IMR-90 (cell line): ENCODE measurements around the gene TP53BP1. TPM values are rescaled to one million over a fixed set of nuclear protein-coding genes. Genes with fewer than 3 reads are reported as not detected.

Source experiments
- ATAC-seq: fragments of 200-7000 bp; cut with Tn5 transposase; 2 replicates; pipeline ENCODE4 v1.9.1; 2020; ENCODE audit warnings: low read depth, mild to moderate bottlenecking, moderate library complexity
- BruUV-seq: library from RNA; stranded (reverse); fragments of 400-500 nt; replicated peaks from 2 replicates; lab custom pipeline; 2021; lab: Mats Ljungman, UMichigan
- CTCF ChIA-PET: fragments of 300-600 bp; formaldehyde crosslinking; extraction: SDS; loops from one replicate; lab custom pipeline; 2021; ENCODE audit warnings: antibody characterized with exemption; lab: Yijun Ruan, JAX
- POLR2A ChIA-PET: fragments of 300-600 bp; sonication (Branson Sonifier 250); formaldehyde crosslinking; loops from one replicate; lab custom pipeline; 2022; ENCODE audit warnings: antibody characterized with exemption; ENCODE audit not compliant: unreplicated experiment; lab: Charles Lee
- DNase-seq: peaks from one replicate; pipeline ENCODE4 v3.0.0; 2013
- H2AFZ ChIP-seq: replicated peaks from 2 replicates; pipeline ENCODE3; 2013; ENCODE audit warnings: low read length, mild to moderate bottlenecking; ENCODE audit not compliant: poor library complexity
- H2AK5ac ChIP-seq: 2 replicates; pipeline ENCODE4 v1.6.1; 2013; ENCODE audit warnings: low read depth, low read length, inconsistent platforms
- H2AK9ac ChIP-seq: replicated peaks from 2 replicates; pipeline ENCODE3; 2013; ENCODE audit warnings: mild to moderate bottlenecking, low read depth, low read length, moderate library complexity; ENCODE audit not compliant: poor library complexity
- H2BK120ac ChIP-seq: 2 replicates; pipeline ENCODE4 v1.6.1; 2013; ENCODE audit warnings: low read depth, low read length, inconsistent platforms
- H2BK15ac ChIP-seq: 3 replicates; pipeline ENCODE4 v1.6.1; 2013; ENCODE audit warnings: low read depth, low read length, inconsistent platforms
- H2BK20ac ChIP-seq: 2 replicates; pipeline ENCODE4 v1.6.1; 2013; ENCODE audit warnings: low read depth, mild to moderate bottlenecking, inconsistent platforms, low read length, moderate library complexity
- H2BK5ac ChIP-seq: 2 replicates; pipeline ENCODE4 v1.6.1; 2013; ENCODE audit warnings: mild to moderate bottlenecking, low read depth, low read length, inconsistent platforms; ENCODE audit not compliant: poor library complexity, severe bottlenecking
- H3K14ac ChIP-seq: replicated peaks from 2 replicates; pipeline ENCODE4 v1.6.1; 2013; ENCODE audit warnings: low read depth, low read length, inconsistent platforms
- H3K18ac ChIP-seq: 2 replicates; pipeline ENCODE4 v1.6.1; 2013; ENCODE audit warnings: low read depth, low read length, control low read depth
- H3K23ac ChIP-seq: 2 replicates; pipeline ENCODE4 v1.6.1; 2013; ENCODE audit warnings: low read depth, low read length, inconsistent platforms
- H3K27ac ChIP-seq: 2 replicates; pipeline ENCODE4 v1.5.1; 2013; ENCODE audit warnings: mild to moderate bottlenecking, control low read depth, low read length; ENCODE audit not compliant: insufficient read depth
- H3K27me3 ChIP-seq: 2 replicates; pipeline ENCODE4 v1.6.1; 2013; ENCODE audit warnings: low read length; ENCODE audit not compliant: control insufficient read depth, insufficient read depth
- H3K36me3 ChIP-seq: 2 replicates; pipeline ENCODE4 v1.6.1; 2013; ENCODE audit warnings: low read length, mixed read lengths; ENCODE audit not compliant: control insufficient read depth, insufficient read depth
- H3K4ac ChIP-seq: 2 replicates; pipeline ENCODE4 v1.6.1; 2013; ENCODE audit warnings: low read depth, low read length, inconsistent platforms
- H3K4me1 ChIP-seq: 2 replicates; pipeline ENCODE4 v1.6.1; 2013; ENCODE audit warnings: low read length, mixed read lengths; ENCODE audit not compliant: control insufficient read depth, insufficient read depth
- H3K4me2 ChIP-seq: 2 replicates; pipeline ENCODE4 v1.6.1; 2013; ENCODE audit warnings: low read depth, mild to moderate bottlenecking, control low read depth, low read length, moderate library complexity
- H3K4me3 ChIP-seq: 2 replicates; pipeline ENCODE4 v1.5.1; 2013; ENCODE audit warnings: low read depth, mild to moderate bottlenecking, control low read depth, low read length, moderate library complexity; ENCODE audit not compliant: insufficient read depth
- H3K56ac ChIP-seq: 2 replicates; pipeline ENCODE4 v1.6.1; 2013; ENCODE audit warnings: low read length, inconsistent platforms; ENCODE audit not compliant: insufficient read depth; ENCODE audit errors: extremely low read depth
- H3K79me1 ChIP-seq, 2 experiments: 2 replicates each; pipeline ENCODE4 v1.6.1; 2013; ENCODE audit warnings: low read length in 2 of 2, inconsistent platforms in 1 of 2, low read depth in 1 of 2
- H3K9ac ChIP-seq: 2 replicates; pipeline ENCODE4 v1.6.1; 2013; ENCODE audit warnings: low read depth, low read length, control low read depth
- H3K9me1 ChIP-seq: 2 replicates; pipeline ENCODE4 v1.6.1; 2013; ENCODE audit warnings: low read length, inconsistent platforms; ENCODE audit not compliant: insufficient read depth
- H3K9me3 ChIP-seq: 2 replicates; pipeline ENCODE4 v1.6.1; 2013; ENCODE audit warnings: low read length; ENCODE audit not compliant: control insufficient read depth, insufficient read depth
- H4K20me1 ChIP-seq: 2 replicates; pipeline ENCODE4 v1.6.1; 2013; ENCODE audit warnings: low read length, inconsistent platforms; ENCODE audit not compliant: insufficient read depth
- H4K5ac ChIP-seq: 2 replicates; pipeline ENCODE4 v1.6.1; 2013; ENCODE audit warnings: mild to moderate bottlenecking, low read depth, low read length, control low read depth
- H4K8ac ChIP-seq, 2 experiments: 2 replicates each; pipeline ENCODE4 v1.6.1; 2013; ENCODE audit warnings: low read depth in 2 of 2, low read length in 2 of 2, control low read depth in 1 of 2, inconsistent platforms in 1 of 2
- H4K91ac ChIP-seq: 2 replicates; pipeline ENCODE4 v1.6.1; 2013; ENCODE audit warnings: low read depth, low read length, inconsistent platforms; ENCODE audit not compliant: insufficient read depth
- BHLHE40 ChIP-seq: fragments of 150-350 bp; IDR thresholded peaks from 2 replicates; pipeline ENCODE4 v1.6.1; 2016; ENCODE audit warnings: mild to moderate bottlenecking, low read depth, low read length
- MAZ ChIP-seq: IDR thresholded peaks from 2 replicates; pipeline ENCODE4 v1.6.1; 2012; ENCODE audit warnings: low read depth, mild to moderate bottlenecking, low read length, improper control_type of control experiment, moderate library complexity, borderline replicate concordance
- MXI1 ChIP-seq: IDR thresholded peaks from 2 replicates; pipeline ENCODE4 v1.6.1; 2012; ENCODE audit warnings: low read depth, mild to moderate bottlenecking, low read length, moderate library complexity, borderline replicate concordance
- NFE2L2 ChIP-seq: fragments of 150-350 bp; IDR thresholded peaks from 2 replicates; pipeline ENCODE4 v1.6.1; 2016; ENCODE audit warnings: low read depth, mild to moderate bottlenecking, low read length
- POLR2A ChIP-seq: IDR thresholded peaks from 2 replicates; pipeline ENCODE4 v1.6.1; 2012; ENCODE audit warnings: mild to moderate bottlenecking, low read depth, low read length
- RCOR1 ChIP-seq: IDR thresholded peaks from 2 replicates; pipeline ENCODE4 v1.6.1; 2012; ENCODE audit warnings: mild to moderate bottlenecking, low read length, improper control_type of control experiment; ENCODE audit not compliant: insufficient replicate concordance
- WGBS, 2 experiments: methylation state at CpG; one replicate each; pipeline versions ENCODE4 v1.1.5 to v1.1.7; 2013; ENCODE audit warnings: missing lambda C conversion rate in 2 of 2; ENCODE audit not compliant: insufficient read length in 1 of 2; ENCODE audit errors: extremely low coverage in 2 of 2; 5-methylcytosine and 5-hydroxymethylcytosine counted together
- dilution Hi-C: fragments of 300-500 bp; cut with HindIII; formaldehyde crosslinking; loops from one replicate; pipeline ENCODE4 v1.14.3; 2018; ENCODE audit warnings: low sequenced_read_pairs; ENCODE audit not compliant: unreplicated experiment
- in situ Hi-C: fragments of 300-500 bp; cut with MboI; formaldehyde crosslinking; loops from 3 replicates; pipeline ENCODE4 v1.14.3; 2019; ENCODE audit warnings: low sequenced_read_pairs, inconsistent platforms, mixed read lengths
- intact Hi-C: fragments of 100-400 bp; cut with micrococcal nuclease; formaldehyde crosslinking; loops from 2 replicates; pipeline ENCODE4 v1.10.0; 2022
- polyA plus RNA-seq, 3 experiments: library from polyadenylated mRNA; depleted of rRNA; stranded (reverse); fragments of >200 nt; gene quantifications; 2 replicates each; pipeline ENCODE4 v1.2.3, GENCODE V29; 2012; ENCODE audit warnings: low replicate concordance in 1 of 3
- total RNA-seq: library from RNA; depleted of rRNA; stranded (reverse); fragments of >200 nt; gene quantifications from 2 replicates; pipeline ENCODE4 v1.2.3, GENCODE V29; 2012
- TF ChIP-seq, protein P1 (sequence below): fragments of 150-350 bp; IDR thresholded peaks from 2 replicates; pipeline ENCODE4 v1.6.1; 2017; ENCODE audit warnings: mild to moderate bottlenecking, antibody characterized with exemption, low read length, low read depth
- TF ChIP-seq, protein P2 (sequence below): conservative IDR thresholded peaks from 2 replicates; pipeline ENCODE4 v1.5.1; 2012; ENCODE audit warnings: mild to moderate bottlenecking, low read depth, low read length, improper control_type of control experiment

TP53BP1 gene
- total and polyA plus RNA-seq, 2 of the 4 experiments (the other 2 are of a cell fraction): 36.3 to 64.5 TPM

DNA sequence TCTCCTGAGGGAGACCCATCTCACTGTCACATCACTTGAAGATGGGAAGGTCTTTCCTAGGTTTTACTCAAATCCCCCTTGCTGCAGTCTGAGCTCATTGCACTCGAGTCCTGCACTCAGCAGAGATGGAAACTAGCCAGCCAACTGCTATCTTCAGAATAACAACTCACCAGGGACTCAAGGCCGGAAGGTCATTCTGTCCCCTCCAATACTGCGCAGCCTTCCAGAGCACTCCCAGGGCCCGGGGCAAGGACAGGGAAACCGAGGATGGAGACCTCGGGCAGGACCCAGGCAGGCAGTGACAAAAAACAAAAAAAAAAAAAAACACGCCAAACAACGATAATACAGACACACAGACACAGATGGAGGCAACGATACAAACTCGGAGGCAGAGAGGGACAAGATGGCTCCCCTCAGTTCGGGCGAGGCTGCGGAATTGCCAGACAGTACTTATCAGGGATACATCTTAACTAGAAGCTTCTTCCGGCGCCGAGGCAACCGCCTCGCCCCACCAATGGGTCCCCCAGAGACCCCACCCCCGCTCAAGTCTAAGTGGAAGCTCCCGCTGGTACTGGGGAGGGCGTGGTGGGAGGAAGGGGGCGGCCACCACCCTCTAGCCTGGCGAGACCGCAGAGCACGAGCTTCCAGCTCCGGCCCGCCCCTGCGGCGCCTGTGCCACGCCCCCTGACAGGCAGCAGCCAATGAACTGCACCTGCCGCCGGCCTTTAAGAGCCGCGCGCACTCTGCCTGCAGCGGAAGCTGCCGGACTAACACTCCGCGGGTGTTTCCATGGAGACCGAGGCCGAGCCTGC lies 17.4 kb upstream of the TP53BP1 start:
- peak overlapping the region; percentile 50 to 88 for H4K8ac ChIP-seq
- peak overlapping the region; percentile 27 for H4K5ac ChIP-seq
- peak overlapping the region; percentile 30; the same call in 1 of the 2 replicates for H2AK5ac ChIP-seq
- DNase-seq: peak; percentile 98
- peak overlapping the region; percentile 83 for H3K4ac ChIP-seq
- 1% methylated on average over 23 of the region's 41 CpGs; no CpG with 5 or more reads in 1 of the 2 experiments for WGBS, 2 experiments
- peak overlapping the region; percentile 77 for H3K56ac ChIP-seq
- peaks cover 16% of the 10 kb centered on the region for H3K4me1 ChIP-seq
- ATAC-seq: peak; percentile 96
- in situ Hi-C loops (no loop called here), dilution Hi-C loops (no loop called here), intact Hi-C loops (loop anchor here (2.0 to 10.0 kb wide), 2 partner anchors 70 to 264 kb away; partner anchors contain the start of gene ELL3)
- peak overlapping the region; percentile 95 for H2AFZ ChIP-seq
- H4K91ac ChIP-seq: peak overlapping the region; percentile 78
- H3K14ac ChIP-seq: peak overlapping the region; percentile 76
- peak overlapping the region; percentile 70 for H3K9ac ChIP-seq
- no peaks in the 10 kb centered on the region for H3K9me3 ChIP-seq
- H3K27ac ChIP-seq: peak overlapping the region; percentile 78
- H2BK120ac ChIP-seq: peak overlapping the region; percentile 70
- H3K36me3 ChIP-seq: no peaks in the 10 kb centered on the region
- H3K23ac ChIP-seq: peak overlapping the region; percentile 85
- H3K9me1 ChIP-seq: peaks cover 17% of the 10 kb centered on the region
- peak overlapping the region; percentile 57; the same call in 1 of the 2 replicates for H2BK20ac ChIP-seq
- ChIA-PET POLR2A (interaction anchor here (0.9 kb wide), 1 partner anchor 9 kb away, joined by 3 read pairs; no protein-coding TSS in a partner anchor), CTCF (interaction anchor here (1.5 to 1.9 kb wide), 3 partner anchors 11 to 138 kb away, joined by 3 to 4 read pairs (median 3); no protein-coding TSS in a partner anchor)
- peak overlapping the region; percentile 55 for H3K18ac ChIP-seq
- H2BK15ac ChIP-seq: peak overlapping the region; percentile 75; the same call in 1 of the 3 replicates
- H3K79me1 ChIP-seq: peaks cover 0 to 15% of the 10 kb centered on the region in 2 experiments; a peak in 3 of 4 replicates
- H2AK9ac ChIP-seq: peak overlapping the region; percentile 94
- H3K27me3 ChIP-seq: no peaks in the 10 kb centered on the region
- H4K20me1 ChIP-seq: no peaks in the 10 kb centered on the region
- H3K4me3 ChIP-seq: peak overlapping the region; percentile 54
- H3K4me2 ChIP-seq: peak overlapping the region; percentile 83
- TF ChIP-seq, protein P1, sequence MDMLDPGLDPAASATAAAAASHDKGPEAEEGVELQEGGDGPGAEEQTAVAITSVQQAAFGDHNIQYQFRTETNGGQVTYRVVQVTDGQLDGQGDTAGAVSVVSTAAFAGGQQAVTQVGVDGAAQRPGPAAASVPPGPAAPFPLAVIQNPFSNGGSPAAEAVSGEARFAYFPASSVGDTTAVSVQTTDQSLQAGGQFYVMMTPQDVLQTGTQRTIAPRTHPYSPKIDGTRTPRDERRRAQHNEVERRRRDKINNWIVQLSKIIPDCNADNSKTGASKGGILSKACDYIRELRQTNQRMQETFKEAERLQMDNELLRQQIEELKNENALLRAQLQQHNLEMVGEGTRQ: peak; percentile 78
- TF ChIP-seq POLR2A: peak; percentile 35; the same call in 1 of the 2 replicates
- no peak for TF ChIP-seq RCOR1
- no peak for TF ChIP-seq NFE2L2
- peak; percentile 88 for TF ChIP-seq BHLHE40
- TF ChIP-seq MXI1: peak; percentile 95
- TF ChIP-seq, protein P2, sequence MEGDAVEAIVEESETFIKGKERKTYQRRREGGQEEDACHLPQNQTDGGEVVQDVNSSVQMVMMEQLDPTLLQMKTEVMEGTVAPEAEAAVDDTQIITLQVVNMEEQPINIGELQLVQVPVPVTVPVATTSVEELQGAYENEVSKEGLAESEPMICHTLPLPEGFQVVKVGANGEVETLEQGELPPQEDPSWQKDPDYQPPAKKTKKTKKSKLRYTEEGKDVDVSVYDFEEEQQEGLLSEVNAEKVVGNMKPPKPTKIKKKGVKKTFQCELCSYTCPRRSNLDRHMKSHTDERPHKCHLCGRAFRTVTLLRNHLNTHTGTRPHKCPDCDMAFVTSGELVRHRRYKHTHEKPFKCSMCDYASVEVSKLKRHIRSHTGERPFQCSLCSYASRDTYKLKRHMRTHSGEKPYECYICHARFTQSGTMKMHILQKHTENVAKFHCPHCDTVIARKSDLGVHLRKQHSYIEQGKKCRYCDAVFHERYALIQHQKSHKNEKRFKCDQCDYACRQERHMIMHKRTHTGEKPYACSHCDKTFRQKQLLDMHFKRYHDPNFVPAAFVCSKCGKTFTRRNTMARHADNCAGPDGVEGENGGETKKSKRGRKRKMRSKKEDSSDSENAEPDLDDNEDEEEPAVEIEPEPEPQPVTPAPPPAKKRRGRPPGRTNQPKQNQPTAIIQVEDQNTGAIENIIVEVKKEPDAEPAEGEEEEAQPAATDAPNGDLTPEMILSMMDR: peak; percentile 41
- TF ChIP-seq MAZ: 0 out of 2 replicates have a peak, but pooled peaks have one; percentile 66
- BruUV-seq: no TSS peak
- H2BK5ac ChIP-seq: peak overlapping the region; percentile 82
